Panc1 (cell line): ENCODE measurements around the gene GPD1L.

Experiments used
- SIN3A ChIP-seq: IDR thresholded peaks from 2 replicates; pipeline ENCODE4 v1.6.1; 2012; ENCODE audit warnings: low read depth, mild to moderate bottlenecking, low read length, moderate library complexity, borderline replicate concordance; ENCODE audit not compliant: insufficient read depth
- TF ChIP-seq, protein P1 (sequence below): fragments of 450-650 bp; IDR thresholded peaks from 2 replicates; pipeline ENCODE4 v1.5.1; 2017; ENCODE audit warnings: mild to moderate bottlenecking
- TF ChIP-seq, protein P2 (sequence below), 2 experiments: IDR thresholded peaks; 2 replicates each; pipeline ENCODE4 v1.6.1; 2011 to 2012; ENCODE audit warnings: low read depth in 2 of 2, control low read depth in 1 of 2, low read length in 1 of 2, mild to moderate bottlenecking in 1 of 2, moderate library complexity in 1 of 2; ENCODE audit not compliant: insufficient read depth in 1 of 2

DNA sequence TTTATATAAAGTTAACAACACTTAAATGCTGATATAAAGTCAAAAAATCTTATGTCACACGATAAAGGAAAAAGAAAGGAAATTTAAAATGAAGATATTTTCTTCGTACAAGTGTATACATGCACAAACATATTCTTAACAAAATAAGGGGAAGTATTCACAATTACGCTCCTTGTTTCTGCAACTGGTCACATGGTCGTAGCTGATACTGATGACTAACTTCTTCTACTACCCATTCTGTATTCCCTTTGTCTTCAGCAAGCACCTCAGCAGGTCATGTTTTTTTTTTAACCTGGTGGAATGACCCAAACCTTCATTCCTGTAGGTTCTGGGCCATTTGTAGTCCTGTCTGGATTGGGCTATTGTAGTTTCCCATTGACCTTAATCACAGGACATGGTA lies 102.0 kb downstream of the GPD1L start:
- TF ChIP-seq, protein P1, sequence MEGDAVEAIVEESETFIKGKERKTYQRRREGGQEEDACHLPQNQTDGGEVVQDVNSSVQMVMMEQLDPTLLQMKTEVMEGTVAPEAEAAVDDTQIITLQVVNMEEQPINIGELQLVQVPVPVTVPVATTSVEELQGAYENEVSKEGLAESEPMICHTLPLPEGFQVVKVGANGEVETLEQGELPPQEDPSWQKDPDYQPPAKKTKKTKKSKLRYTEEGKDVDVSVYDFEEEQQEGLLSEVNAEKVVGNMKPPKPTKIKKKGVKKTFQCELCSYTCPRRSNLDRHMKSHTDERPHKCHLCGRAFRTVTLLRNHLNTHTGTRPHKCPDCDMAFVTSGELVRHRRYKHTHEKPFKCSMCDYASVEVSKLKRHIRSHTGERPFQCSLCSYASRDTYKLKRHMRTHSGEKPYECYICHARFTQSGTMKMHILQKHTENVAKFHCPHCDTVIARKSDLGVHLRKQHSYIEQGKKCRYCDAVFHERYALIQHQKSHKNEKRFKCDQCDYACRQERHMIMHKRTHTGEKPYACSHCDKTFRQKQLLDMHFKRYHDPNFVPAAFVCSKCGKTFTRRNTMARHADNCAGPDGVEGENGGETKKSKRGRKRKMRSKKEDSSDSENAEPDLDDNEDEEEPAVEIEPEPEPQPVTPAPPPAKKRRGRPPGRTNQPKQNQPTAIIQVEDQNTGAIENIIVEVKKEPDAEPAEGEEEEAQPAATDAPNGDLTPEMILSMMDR: no peak
- no peak for TF ChIP-seq SIN3A
- TF ChIP-seq, protein P2, sequence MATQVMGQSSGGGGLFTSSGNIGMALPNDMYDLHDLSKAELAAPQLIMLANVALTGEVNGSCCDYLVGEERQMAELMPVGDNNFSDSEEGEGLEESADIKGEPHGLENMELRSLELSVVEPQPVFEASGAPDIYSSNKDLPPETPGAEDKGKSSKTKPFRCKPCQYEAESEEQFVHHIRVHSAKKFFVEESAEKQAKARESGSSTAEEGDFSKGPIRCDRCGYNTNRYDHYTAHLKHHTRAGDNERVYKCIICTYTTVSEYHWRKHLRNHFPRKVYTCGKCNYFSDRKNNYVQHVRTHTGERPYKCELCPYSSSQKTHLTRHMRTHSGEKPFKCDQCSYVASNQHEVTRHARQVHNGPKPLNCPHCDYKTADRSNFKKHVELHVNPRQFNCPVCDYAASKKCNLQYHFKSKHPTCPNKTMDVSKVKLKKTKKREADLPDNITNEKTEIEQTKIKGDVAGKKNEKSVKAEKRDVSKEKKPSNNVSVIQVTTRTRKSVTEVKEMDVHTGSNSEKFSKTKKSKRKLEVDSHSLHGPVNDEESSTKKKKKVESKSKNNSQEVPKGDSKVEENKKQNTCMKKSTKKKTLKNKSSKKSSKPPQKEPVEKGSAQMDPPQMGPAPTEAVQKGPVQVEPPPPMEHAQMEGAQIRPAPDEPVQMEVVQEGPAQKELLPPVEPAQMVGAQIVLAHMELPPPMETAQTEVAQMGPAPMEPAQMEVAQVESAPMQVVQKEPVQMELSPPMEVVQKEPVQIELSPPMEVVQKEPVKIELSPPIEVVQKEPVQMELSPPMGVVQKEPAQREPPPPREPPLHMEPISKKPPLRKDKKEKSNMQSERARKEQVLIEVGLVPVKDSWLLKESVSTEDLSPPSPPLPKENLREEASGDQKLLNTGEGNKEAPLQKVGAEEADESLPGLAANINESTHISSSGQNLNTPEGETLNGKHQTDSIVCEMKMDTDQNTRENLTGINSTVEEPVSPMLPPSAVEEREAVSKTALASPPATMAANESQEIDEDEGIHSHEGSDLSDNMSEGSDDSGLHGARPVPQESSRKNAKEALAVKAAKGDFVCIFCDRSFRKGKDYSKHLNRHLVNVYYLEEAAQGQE (IDR thresholded peaks at IDR 0.05; ENCODE audit: insufficient read depth in 1 of 2, low read depth in 2 of 2, low read length in 1 of 2): no peak
